MM.1S (cell line): ENCODE data around the gene TBC1D3C.
"Not testable (repeated sequence)": the region's sequence is repeated elsewhere in the genome, so short reads cannot be mapped to it uniquely, and the experiment has no call there.

Experiments used
- DNase-seq: peaks from one replicate; pipeline ENCODE4 v3.0.0-alpha.2; 2015
- H2AFZ ChIP-seq: fragments of 300-600 bp; sonication (generic); 2 replicates; pipeline ENCODE4 v1.6.0; 2016; ENCODE audit warnings: antibody characterized with exemption, low read length
- H3F3A ChIP-seq: fragments of 300-600 bp; sonication (generic); 2 replicates; pipeline ENCODE4 v1.6.1; 2016; ENCODE audit warnings: mild to moderate bottlenecking, antibody characterized with exemption, low read length, moderate library complexity, mixed read lengths; ENCODE audit not compliant: insufficient read depth
- H3K27ac ChIP-seq: fragments of 300-600 bp; sonication (generic); 2 replicates; pipeline ENCODE4 v1.5.1; 2016; ENCODE audit warnings: mild to moderate bottlenecking, low read length
- H3K27me3 ChIP-seq: fragments of 300-600 bp; sonication (generic); replicated peaks from 2 replicates; pipeline ENCODE4 v1.6.0; 2016; ENCODE audit warnings: low read length; ENCODE audit not compliant: insufficient read depth
- H3K36me3 ChIP-seq: fragments of 300-600 bp; sonication (generic); replicated peaks from 2 replicates; pipeline ENCODE4 v1.6.1; 2016; ENCODE audit warnings: mild to moderate bottlenecking, low read length, mixed read lengths; ENCODE audit not compliant: insufficient read depth
- H3K4me1 ChIP-seq: fragments of 300-600 bp; sonication (generic); 2 replicates; pipeline ENCODE4 v1.6.1; 2016; ENCODE audit warnings: low read length, mixed read lengths
- H3K4me2 ChIP-seq: fragments of 300-600 bp; sonication (generic); 2 replicates; pipeline ENCODE4 v1.6.0; 2016; ENCODE audit warnings: low read depth, low read length
- H3K4me3 ChIP-seq: fragments of 300-600 bp; sonication (generic); 2 replicates; pipeline ENCODE4 v1.5.1; 2016; ENCODE audit warnings: low read length, mixed read lengths
- H3K79me2 ChIP-seq: fragments of 300-600 bp; sonication (generic); 2 replicates; pipeline ENCODE4 v1.6.1; 2016; ENCODE audit warnings: mixed run types, low read length, mixed read lengths
- H3K9ac ChIP-seq: fragments of 300-600 bp; sonication (generic); 2 replicates; pipeline ENCODE4 v1.6.1; 2016; ENCODE audit warnings: low read length, mixed read lengths
- H3K9me2 ChIP-seq: fragments of 300-600 bp; sonication (generic); replicated peaks from 2 replicates; pipeline ENCODE4 v1.6.1; 2016; ENCODE audit warnings: mild to moderate bottlenecking, low read length, mixed read lengths; ENCODE audit not compliant: insufficient read depth
- H3K9me3 ChIP-seq: fragments of 300-600 bp; sonication (generic); replicated peaks from 2 replicates; pipeline ENCODE4 v1.6.1; 2016; ENCODE audit warnings: mild to moderate bottlenecking, low read length, mixed read lengths; ENCODE audit not compliant: insufficient read depth
- H4K20me1 ChIP-seq: fragments of 300-600 bp; sonication (generic); 2 replicates; pipeline ENCODE4 v1.6.1; 2016; ENCODE audit warnings: mild to moderate bottlenecking, low read length, moderate library complexity, mixed read lengths; ENCODE audit not compliant: insufficient read depth

The TBC1D3C gene

DNA sequence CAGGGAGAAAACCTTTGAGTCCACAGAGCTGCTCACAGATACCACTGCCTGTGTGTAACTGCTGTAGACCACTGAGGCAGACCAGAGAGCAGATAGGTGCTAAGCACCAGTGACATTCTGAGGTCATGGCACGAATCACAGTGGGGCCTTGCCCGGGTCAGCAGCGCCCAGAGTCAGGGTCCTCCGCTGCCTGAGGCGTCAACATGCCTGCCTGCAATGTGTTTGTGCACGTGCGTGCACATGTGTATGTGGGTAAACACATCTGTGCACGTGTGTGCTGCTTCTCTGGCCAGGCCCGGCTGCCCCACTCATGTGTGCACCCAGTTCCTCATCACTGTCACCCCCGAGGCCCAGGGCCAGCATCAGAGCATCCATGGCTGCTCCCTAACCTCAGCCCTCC lies at the start of gene TBC1D3C:
TSS of gene TBC1D3C (minus strand) at position 101 of the 400 bp plus-strand sequence. CDS start 1,568 bp downstream, outside the sequence.
- not testable (repeated sequence) for H3K4me3 ChIP-seq, DNase-seq, H3K27me3 ChIP-seq, H3K9me3 ChIP-seq, H3K79me2 ChIP-seq, H3F3A ChIP-seq, H3K27ac ChIP-seq, H2AFZ ChIP-seq, H3K4me2 ChIP-seq, H3K9ac ChIP-seq, H3K36me3 ChIP-seq, H3K4me1 ChIP-seq, H4K20me1 ChIP-seq, H3K9me2 ChIP-seq

DNA sequence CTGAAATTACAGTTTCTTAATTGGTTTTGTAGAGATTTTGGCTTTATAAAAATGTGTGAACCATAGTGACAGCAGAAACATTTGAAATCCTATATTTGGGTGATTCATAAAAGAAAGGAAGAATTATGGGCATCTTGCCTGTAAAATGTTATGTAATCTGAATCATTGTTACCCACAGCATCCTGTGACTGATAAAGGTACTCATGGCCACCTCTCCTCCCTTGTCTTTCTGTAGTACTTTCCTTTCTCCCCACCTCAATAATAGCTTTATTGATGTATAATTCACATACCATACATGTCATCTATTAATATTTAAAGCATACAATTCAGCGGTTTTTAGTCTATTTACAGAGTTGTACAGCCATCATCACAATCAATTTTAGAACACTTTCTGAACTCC lies 30.8 kb upstream of the TBC1D3C start:
- H4K20me1 ChIP-seq, H3K36me3 ChIP-seq, H3K4me3 ChIP-seq, DNase-seq, H3K9me3 ChIP-seq, H3K27me3 ChIP-seq, H2AFZ ChIP-seq, H3K4me2 ChIP-seq, H3K9ac ChIP-seq, H3K79me2 ChIP-seq, H3K4me1 ChIP-seq, H3K9me2 ChIP-seq, H3K27ac ChIP-seq, H3F3A ChIP-seq: not testable (repeated sequence)

DNA sequence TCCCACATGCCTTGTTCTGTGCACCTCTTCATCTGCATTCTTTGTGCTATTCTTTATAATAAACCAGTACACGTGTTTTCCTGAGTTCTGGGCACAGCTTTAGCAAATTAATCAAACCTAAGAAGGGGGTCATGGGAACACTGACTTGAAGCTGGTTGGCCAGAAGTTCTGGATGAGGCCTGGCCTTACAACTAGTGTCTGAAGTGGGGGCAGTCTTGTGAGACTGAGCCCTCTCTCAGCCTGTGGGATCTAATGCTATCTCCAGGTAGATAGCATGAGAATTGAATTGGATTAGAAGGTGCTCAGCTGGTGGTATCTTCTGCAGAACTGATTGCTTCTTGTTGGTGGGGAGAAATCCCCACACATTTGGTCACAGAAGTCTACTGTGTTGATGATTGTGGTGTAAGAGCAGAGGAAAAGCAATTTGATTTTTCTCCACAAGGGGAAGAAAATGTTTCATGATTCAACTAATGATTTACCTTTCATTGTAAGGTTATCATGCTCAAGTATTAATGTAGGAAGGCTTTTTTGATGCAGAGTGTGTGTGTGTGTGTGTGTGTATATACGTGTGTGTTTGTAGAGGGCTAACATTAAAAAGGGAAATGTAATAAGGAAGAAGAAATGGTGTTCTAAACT lies 25.7 kb upstream of the TBC1D3C start:
- H3F3A ChIP-seq, H3K27me3 ChIP-seq, H3K27ac ChIP-seq, H3K36me3 ChIP-seq, H3K9ac ChIP-seq, H3K4me2 ChIP-seq, H3K9me3 ChIP-seq, DNase-seq, H3K4me3 ChIP-seq, H3K9me2 ChIP-seq, H2AFZ ChIP-seq, H3K79me2 ChIP-seq, H4K20me1 ChIP-seq, H3K4me1 ChIP-seq: not testable (repeated sequence)

DNA sequence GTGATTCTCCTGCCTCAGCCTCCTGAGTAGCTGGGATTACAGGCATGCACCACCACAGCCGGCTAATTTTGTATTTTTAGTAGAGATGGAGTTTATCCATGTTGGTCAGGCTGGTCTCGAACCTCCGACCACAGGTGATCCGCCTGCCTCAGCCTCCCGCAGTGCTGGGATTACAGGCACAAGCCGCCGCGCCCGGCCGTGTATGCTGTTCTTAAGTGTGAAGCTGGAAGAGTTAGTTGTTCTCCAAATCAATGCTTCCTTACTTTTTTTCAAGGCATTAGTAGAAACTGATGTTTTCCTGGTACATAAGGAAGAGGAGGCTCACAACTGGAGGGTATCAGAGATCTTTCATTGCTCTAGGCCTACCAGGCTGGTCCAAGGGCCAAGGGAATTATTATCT lies 19.7 kb upstream of the TBC1D3C start:
- not testable (repeated sequence) for H3K4me3 ChIP-seq, H4K20me1 ChIP-seq

DNA sequence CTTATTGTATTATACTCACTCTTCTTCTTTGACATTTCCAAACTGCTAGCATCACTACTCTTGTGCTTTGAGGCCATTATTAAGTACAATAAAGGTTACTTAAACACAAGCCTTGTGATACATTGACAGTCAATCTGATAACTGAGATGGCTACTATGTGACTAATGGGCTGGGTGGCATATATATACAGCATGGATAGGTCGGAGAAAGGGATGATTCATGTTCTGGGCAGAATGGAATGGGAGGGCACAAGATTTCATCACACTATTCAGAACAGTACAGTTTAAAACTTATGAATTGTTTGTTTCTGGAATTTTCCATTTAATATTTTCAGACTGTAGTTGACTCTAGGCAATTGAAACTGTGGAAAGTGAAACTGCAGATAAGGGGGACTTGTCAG lies 18.9 kb upstream of the TBC1D3C start:
- H4K20me1 ChIP-seq, H3K4me1 ChIP-seq, H3K9ac ChIP-seq, H3K27me3 ChIP-seq, H3K4me2 ChIP-seq, H3K36me3 ChIP-seq, H3K27ac ChIP-seq, H3K4me3 ChIP-seq, H3K9me2 ChIP-seq, H2AFZ ChIP-seq, H3F3A ChIP-seq, H3K9me3 ChIP-seq, H3K79me2 ChIP-seq, DNase-seq: not testable (repeated sequence)

More for the DNA sequence above, 19.7 kb upstream of the TBC1D3C start:
- not testable (repeated sequence) for H3K79me2 ChIP-seq, H3K36me3 ChIP-seq, H3K9me3 ChIP-seq, H3F3A ChIP-seq, H3K9ac ChIP-seq, H3K27me3 ChIP-seq, DNase-seq, H3K4me2 ChIP-seq, H3K27ac ChIP-seq, H3K9me2 ChIP-seq, H2AFZ ChIP-seq, H3K4me1 ChIP-seq
